Testis (tissue), 5 donors: Measurements from ENCODE around the gene ATP10A. TPM values are rescaled to one million over a fixed set of nuclear protein-coding genes. Genes with fewer than 3 reads are reported as not detected.

Experiments used
- DNase-seq: peaks from one replicate; pipeline ENCODE4 v3.0.0-alpha.2; 2019
- H3K27ac ChIP-seq, 2 donors: fragments of 200-600 bp; sonication (generic); one replicate each; pipeline ENCODE4 v1.5.1; 2019
- H3K27me3 ChIP-seq: fragments of 200-600 bp; sonication (generic); one replicate; pipeline ENCODE4 v1.5.1; 2019
- H3K36me3 ChIP-seq: fragments of 200-600 bp; sonication (generic); one replicate; pipeline ENCODE4 v1.5.1; 2017; ENCODE audit warnings: low read depth; ENCODE audit errors: missing control alignments
- H3K4me1 ChIP-seq: fragments of 200-600 bp; sonication (generic); one replicate; pipeline ENCODE4 v1.5.1; 2019
- H3K4me3 ChIP-seq, 2 donors: fragments of 200-600 bp; sonication (generic); one replicate each; pipeline ENCODE4 v1.5.1; 2017 to 2019
- H3K9me3 ChIP-seq: fragments of 200-600 bp; sonication (generic); one replicate; pipeline ENCODE4 v1.5.1; 2017
- POLR2A ChIP-seq: fragments of 450-650 bp; IDR thresholded peaks from one replicate; pipeline ENCODE4 v1.6.1; 2017; ENCODE audit warnings: antibody characterized with exemption, mild to moderate bottlenecking, moderate library complexity
- WGBS, 2 donors: methylation state at CpG; one replicate each; pipeline ENCODE4 v1.1.5; 2018; 5-methylcytosine and 5-hydroxymethylcytosine counted together
- intact Hi-C: fragments of 100-400 bp; cut with DNase I; formaldehyde crosslinking; loops from one replicate; pipeline ENCODE4 v1.15.1; 2023; ENCODE audit warnings: low total_unique reads
- long read RNA-seq, 2 donors: transcript quantifications; one replicate each; lab custom pipeline, GENCODE V29; 2026
- polyA plus RNA-seq: library from polyadenylated mRNA; stranded (reverse); fragments of 350-450 nt; fragmentation: Illumina TruSeq; extraction: RNeasy Lipid Tissue Mini Kit (QIAGEN cat#74804); gene quantifications from one replicate; pipeline ENCODE4 v1.2.3, GENCODE V29; 2014; ENCODE audit warnings: low read depth, low replicate concordance; ENCODE audit not compliant: insufficient read depth
- total RNA-seq, 2 donors: library from RNA; depleted of rRNA; stranded (reverse); fragments of >200 nt; gene quantifications; one replicate each; pipeline ENCODE4 v1.2.3, GENCODE V29; 2016
- TF ChIP-seq, protein P1 (sequence below), 3 experiments: fragments of 450-650 bp in 2 of 3; fragments of 200-600 bp in 1 of 3; sonication (generic) in 1 of 3; IDR thresholded peaks; one replicate each; pipeline ENCODE4 v1.5.1; 2016 to 2019; ENCODE audit warnings: antibody characterized with exemption in 3 of 3, mild to moderate bottlenecking in 2 of 3, moderate library complexity in 1 of 3

ATP10A gene, protein sequence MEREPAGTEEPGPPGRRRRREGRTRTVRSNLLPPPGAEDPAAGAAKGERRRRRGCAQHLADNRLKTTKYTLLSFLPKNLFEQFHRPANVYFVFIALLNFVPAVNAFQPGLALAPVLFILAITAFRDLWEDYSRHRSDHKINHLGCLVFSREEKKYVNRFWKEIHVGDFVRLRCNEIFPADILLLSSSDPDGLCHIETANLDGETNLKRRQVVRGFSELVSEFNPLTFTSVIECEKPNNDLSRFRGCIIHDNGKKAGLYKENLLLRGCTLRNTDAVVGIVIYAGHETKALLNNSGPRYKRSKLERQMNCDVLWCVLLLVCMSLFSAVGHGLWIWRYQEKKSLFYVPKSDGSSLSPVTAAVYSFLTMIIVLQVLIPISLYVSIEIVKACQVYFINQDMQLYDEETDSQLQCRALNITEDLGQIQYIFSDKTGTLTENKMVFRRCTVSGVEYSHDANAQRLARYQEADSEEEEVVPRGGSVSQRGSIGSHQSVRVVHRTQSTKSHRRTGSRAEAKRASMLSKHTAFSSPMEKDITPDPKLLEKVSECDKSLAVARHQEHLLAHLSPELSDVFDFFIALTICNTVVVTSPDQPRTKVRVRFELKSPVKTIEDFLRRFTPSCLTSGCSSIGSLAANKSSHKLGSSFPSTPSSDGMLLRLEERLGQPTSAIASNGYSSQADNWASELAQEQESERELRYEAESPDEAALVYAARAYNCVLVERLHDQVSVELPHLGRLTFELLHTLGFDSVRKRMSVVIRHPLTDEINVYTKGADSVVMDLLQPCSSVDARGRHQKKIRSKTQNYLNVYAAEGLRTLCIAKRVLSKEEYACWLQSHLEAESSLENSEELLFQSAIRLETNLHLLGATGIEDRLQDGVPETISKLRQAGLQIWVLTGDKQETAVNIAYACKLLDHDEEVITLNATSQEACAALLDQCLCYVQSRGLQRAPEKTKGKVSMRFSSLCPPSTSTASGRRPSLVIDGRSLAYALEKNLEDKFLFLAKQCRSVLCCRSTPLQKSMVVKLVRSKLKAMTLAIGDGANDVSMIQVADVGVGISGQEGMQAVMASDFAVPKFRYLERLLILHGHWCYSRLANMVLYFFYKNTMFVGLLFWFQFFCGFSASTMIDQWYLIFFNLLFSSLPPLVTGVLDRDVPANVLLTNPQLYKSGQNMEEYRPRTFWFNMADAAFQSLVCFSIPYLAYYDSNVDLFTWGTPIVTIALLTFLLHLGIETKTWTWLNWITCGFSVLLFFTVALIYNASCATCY (N-terminal part only)
- 10 to 100 TPM; 22.8 to 26.5 TPM for total RNA-seq
- polyA plus RNA-seq: 13.6 TPM
- long read RNA-seq, donor 1: 0 reads
- long read RNA-seq, donor 2: 0 reads

DNA sequence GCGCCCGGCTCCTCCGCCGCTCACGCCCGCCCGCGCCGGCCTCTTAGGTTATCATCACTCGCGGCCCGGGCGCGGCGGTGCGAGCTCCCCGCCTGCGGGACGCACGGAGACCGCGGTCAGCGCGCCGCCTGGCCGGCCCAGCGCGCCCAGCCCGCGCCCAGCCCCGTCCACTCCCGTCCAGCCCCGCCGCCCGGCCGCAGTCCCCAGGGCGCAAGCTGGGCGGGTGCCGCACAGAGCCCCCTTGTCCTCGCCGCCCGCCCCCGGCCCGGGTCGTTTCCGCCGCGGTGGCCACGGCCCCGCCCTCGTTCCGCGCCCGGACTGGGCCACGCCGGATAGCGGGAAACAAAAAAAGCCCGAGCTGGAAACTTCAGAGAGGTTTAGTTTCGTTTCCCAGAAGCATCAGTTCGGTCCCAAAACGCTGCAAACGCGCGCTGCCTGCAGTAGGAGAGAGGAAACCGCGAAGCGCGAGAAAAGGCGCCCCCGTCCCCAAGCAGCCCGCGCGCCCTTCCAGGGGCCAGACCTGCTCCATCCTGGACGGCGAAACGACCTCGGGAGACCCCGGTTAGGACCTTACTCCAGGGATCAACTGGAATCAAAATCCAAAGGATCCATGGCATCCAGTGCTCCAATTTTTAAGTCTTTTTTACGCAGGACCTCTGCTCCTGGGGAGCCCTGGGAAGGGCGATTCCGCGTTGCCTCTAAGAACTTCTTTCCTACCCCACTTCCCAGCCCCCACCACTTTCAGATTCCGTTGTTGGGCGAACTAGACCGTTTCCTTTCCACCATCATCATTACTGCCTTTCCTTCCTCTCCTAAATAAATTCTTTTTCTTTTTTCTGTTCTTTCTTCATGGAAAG, at the start of gene ATP10A:
TSS of gene ATP10A (minus strand) at position 217 of the 857 bp plus-strand sequence. CDS start 231 bp downstream, outside the sequence.
- 1 to 5% methylated on average over 14 to 69 of the region's 85 CpGs for WGBS, 2 donors
- DNase-seq: peak; percentile 40
- H3K9me3 ChIP-seq: no peaks in the 10 kb centered on the region
- peak within 1 kb of the TSS; percentile 70 to 74 for H3K4me3 ChIP-seq
- H3K27ac ChIP-seq: peak within 1 kb of the TSS; percentile 71 to 80
- no peaks in the 10 kb centered on the region for H3K36me3 ChIP-seq
- H3K27me3 ChIP-seq: no peaks in the 10 kb centered on the region
- H3K4me1 ChIP-seq: peaks cover 9% of the 10 kb centered on the region
- TF ChIP-seq, protein P1, sequence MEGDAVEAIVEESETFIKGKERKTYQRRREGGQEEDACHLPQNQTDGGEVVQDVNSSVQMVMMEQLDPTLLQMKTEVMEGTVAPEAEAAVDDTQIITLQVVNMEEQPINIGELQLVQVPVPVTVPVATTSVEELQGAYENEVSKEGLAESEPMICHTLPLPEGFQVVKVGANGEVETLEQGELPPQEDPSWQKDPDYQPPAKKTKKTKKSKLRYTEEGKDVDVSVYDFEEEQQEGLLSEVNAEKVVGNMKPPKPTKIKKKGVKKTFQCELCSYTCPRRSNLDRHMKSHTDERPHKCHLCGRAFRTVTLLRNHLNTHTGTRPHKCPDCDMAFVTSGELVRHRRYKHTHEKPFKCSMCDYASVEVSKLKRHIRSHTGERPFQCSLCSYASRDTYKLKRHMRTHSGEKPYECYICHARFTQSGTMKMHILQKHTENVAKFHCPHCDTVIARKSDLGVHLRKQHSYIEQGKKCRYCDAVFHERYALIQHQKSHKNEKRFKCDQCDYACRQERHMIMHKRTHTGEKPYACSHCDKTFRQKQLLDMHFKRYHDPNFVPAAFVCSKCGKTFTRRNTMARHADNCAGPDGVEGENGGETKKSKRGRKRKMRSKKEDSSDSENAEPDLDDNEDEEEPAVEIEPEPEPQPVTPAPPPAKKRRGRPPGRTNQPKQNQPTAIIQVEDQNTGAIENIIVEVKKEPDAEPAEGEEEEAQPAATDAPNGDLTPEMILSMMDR (IDR thresholded peaks at IDR 0.05): no peak
- TF ChIP-seq POLR2A: no peak
- intact Hi-C loops: no loop called here

DNA sequence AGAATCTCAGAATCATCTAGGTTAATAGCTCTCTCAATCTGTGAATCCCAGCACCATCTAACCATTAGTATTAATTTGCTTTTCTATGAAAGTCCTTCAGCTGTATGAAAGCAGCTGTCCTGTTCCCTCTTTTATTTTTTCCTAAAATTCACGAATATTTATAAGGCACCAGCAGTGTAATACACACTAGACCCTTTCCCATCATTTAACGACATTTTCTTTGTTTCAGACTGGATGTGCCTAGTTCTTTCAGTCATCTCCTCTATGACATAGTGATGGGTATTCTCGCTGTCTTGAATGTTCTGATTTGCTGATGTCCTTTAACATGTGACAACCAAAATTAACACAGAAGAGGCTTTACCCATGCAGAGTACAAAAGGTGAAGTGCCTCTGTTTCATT, 48.9 kb upstream of the ATP10A start:
- no peaks in the 10 kb centered on the region for H3K36me3 ChIP-seq
- no peaks in the 10 kb centered on the region for H3K9me3 ChIP-seq
- 77 to 92% methylated on average over 3 of the region's 3 CpGs for WGBS, 2 donors
- no peaks in the 10 kb centered on the region for H3K4me1 ChIP-seq
- no peak overlapping the region for H3K4me3 ChIP-seq
- intact Hi-C loops: no loop called here
- DNase-seq: no peak
- TF ChIP-seq, protein P1 (IDR thresholded peaks at IDR 0.05): no peak
- no peak for TF ChIP-seq POLR2A
- no peak overlapping the region for H3K27ac ChIP-seq
- no peaks in the 10 kb centered on the region for H3K27me3 ChIP-seq

DNA sequence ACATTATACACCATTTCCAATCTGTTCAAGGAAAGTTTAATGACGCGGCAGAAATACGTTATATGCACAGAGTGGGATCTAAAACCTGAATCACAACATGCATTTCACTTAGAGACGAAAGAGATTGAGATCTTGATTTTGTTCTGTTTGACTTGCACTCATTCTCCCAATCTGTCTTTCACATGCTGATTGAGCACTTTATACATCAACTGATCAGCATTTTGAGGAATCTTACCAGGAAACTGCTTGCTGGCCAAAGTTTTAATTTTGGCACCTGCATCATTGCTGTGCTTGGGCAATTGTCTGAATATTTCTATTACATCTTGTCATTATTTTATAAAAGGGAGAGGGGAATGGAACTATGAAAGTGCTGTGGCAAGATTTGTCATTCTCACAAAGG, 47.7 kb upstream of the ATP10A start:
- 80 to 81% methylated on average over 4 of the region's 4 CpGs for WGBS, 2 donors

More for the DNA sequence above, 47.7 kb upstream of the ATP10A start:
- intact Hi-C loops: no loop called here
- H3K36me3 ChIP-seq: no peaks in the 10 kb centered on the region
- no peak overlapping the region for H3K27ac ChIP-seq
- H3K4me1 ChIP-seq: no peaks in the 10 kb centered on the region
- H3K9me3 ChIP-seq: no peaks in the 10 kb centered on the region
- no peaks in the 10 kb centered on the region for H3K27me3 ChIP-seq
- DNase-seq: no peak
- TF ChIP-seq POLR2A: no peak
- TF ChIP-seq, protein P1 (IDR thresholded peaks at IDR 0.05): no peak
- H3K4me3 ChIP-seq: no peak overlapping the region
